HCT116 (cell line): ENCODE measurements around the gene UMODL1. TPM values are rescaled to one million over a fixed set of nuclear protein-coding genes. Genes with fewer than 3 reads are reported as not detected.

Source experiments
- ATAC-seq: fragments of 200-7000 bp; cut with Tn5 transposase; 2 replicates; pipeline ENCODE4 v1.9.1; 2020; ENCODE audit warnings: mild to moderate bottlenecking, moderate library complexity
- BruUV-seq: library from RNA; stranded (reverse); fragments of 400-500 nt; replicated peaks from 2 replicates; lab custom pipeline; 2021; lab: Mats Ljungman, UMichigan
- CTCF ChIA-PET: fragments of 300-600 bp; sonication (Branson Sonifier 250); formaldehyde crosslinking; loops from one replicate; lab custom pipeline; 2021; ENCODE audit warnings: antibody characterized with exemption; lab: Charles Lee
- POLR2A ChIA-PET: fragments of 300-600, 350-600 bp; sonication (Branson Sonifier 250); formaldehyde crosslinking; loops from one replicate; lab custom pipeline; 2021; ENCODE audit warnings: antibody characterized with exemption; lab: Charles Lee
- RAD21 ChIA-PET, 2 experiments: fragments of 300-600 bp; sonication (Branson Sonifier 250); formaldehyde crosslinking; loops; one replicate each; lab custom pipeline; 2023; ENCODE audit warnings: low total read pairs in 2 of 2; ENCODE audit not compliant: uncharacterized antibody in 2 of 2, unreplicated experiment in 2 of 2, low non-redundant PET in 1 of 2; lab: Charles Lee
- DNase-seq: peaks from one replicate; pipeline ENCODE4 v3.0.0-alpha.2; 2010; ENCODE audit warnings: low read depth, low spot score
- H2AFZ ChIP-seq: fragments of 200-600 bp; shearing (Covaris generic), sonication (generic); 2 replicates; pipeline ENCODE4 v1.6.1; 2017; ENCODE audit warnings: low read depth, mixed run types, mixed read lengths, antibody characterized with exemption, low read length; ENCODE audit not compliant: poor library complexity, severe bottlenecking
- H3K27ac ChIP-seq: 2 replicates; pipeline ENCODE4 v1.5.1; 2012; ENCODE audit warnings: low read depth, low read length
- H3K27me3 ChIP-seq: fragments of 200-600 bp; sonication (generic); 2 replicates; pipeline ENCODE4 v1.6.1; 2016; ENCODE audit warnings: mixed run types, low read length, mixed read lengths; ENCODE audit not compliant: insufficient read depth
- H3K36me3 ChIP-seq, 2 experiments: fragments of 200-500 bp in 1 of 2; fragments of 200-600 bp in 1 of 2; sonication (Bioruptor generic) in 1 of 2; sonication (generic) in 1 of 2; 2 replicates each; pipeline versions ENCODE4 v1.5.1 to v1.6.1; 2014 to 2016; ENCODE audit warnings: low read length in 2 of 2, inconsistent platforms in 1 of 2, mixed read lengths in 1 of 2, mixed run types in 1 of 2; ENCODE audit not compliant: insufficient read depth in 2 of 2, control insufficient read depth in 1 of 2
- H3K4me1 ChIP-seq, 2 experiments: fragments of 200-600 bp in 1 of 2; sonication (generic) in 1 of 2; 2 replicates each; pipeline versions ENCODE4 v1.5.1 to v1.6.1; 2012 to 2017; ENCODE audit warnings: low read length in 2 of 2, inconsistent platforms in 1 of 2, mild to moderate bottlenecking in 1 of 2, mixed read lengths in 1 of 2, mixed run types in 1 of 2, moderate library complexity in 1 of 2; ENCODE audit not compliant: insufficient read depth in 2 of 2, control insufficient read depth in 1 of 2
- H3K4me2 ChIP-seq: fragments of 200-600 bp; sonication (generic); 2 replicates; pipeline ENCODE4 v1.6.1; 2017; ENCODE audit warnings: mixed run types, low read length, mixed read lengths
- H3K4me3 ChIP-seq, 2 experiments: fragments of 200-600 bp in 1 of 2; sonication (generic) in 1 of 2; replicated peaks in 1 of 2; 2 replicates each; pipeline ENCODE4 v1.5.1; 2011 to 2016; ENCODE audit warnings: low read length in 2 of 2, control low read depth in 1 of 2, low read depth in 1 of 2, mild to moderate bottlenecking in 1 of 2, mixed read lengths in 1 of 2, mixed run types in 1 of 2
- H3K79me2 ChIP-seq: fragments of 200-600 bp; sonication (generic); 2 replicates; pipeline ENCODE4 v1.6.1; 2017; ENCODE audit warnings: mild to moderate bottlenecking, mixed run types, low read length, moderate library complexity, mixed read lengths; ENCODE audit not compliant: insufficient read depth
- H3K9ac ChIP-seq: fragments of 200-600 bp; sonication (generic); 2 replicates; pipeline ENCODE4 v1.6.1; 2016; ENCODE audit warnings: low read length, mixed read lengths
- H3K9me2 ChIP-seq: fragments of 200-600 bp; sonication (generic), shearing (Covaris generic); 2 replicates; pipeline ENCODE4 v1.6.1; 2017; ENCODE audit warnings: mixed run types, mild to moderate bottlenecking, moderate library complexity; ENCODE audit not compliant: insufficient read depth
- H3K9me3 ChIP-seq, 2 experiments: fragments of 200-500 bp in 1 of 2; fragments of 200-600 bp in 1 of 2; sonication (Bioruptor generic) in 1 of 2; sonication (generic) in 1 of 2; 2 replicates each; pipeline ENCODE4 v1.6.1; 2014 to 2017; ENCODE audit warnings: low read length in 2 of 2, mixed read lengths in 2 of 2, inconsistent platforms in 1 of 2, low read depth in 1 of 2, mild to moderate bottlenecking in 1 of 2, mixed run types in 1 of 2, moderate library complexity in 1 of 2; ENCODE audit not compliant: control insufficient read depth in 1 of 2, insufficient read depth in 1 of 2
- H4K20me1 ChIP-seq: fragments of 200-600 bp; sonication (generic), shearing (Covaris generic); 2 replicates; pipeline ENCODE4 v1.6.1; 2017; ENCODE audit warnings: mixed run types, mild to moderate bottlenecking, moderate library complexity; ENCODE audit not compliant: insufficient read depth
- CBX3 ChIP-seq: IDR thresholded peaks from 2 replicates; pipeline ENCODE4 v1.6.1; 2012; ENCODE audit warnings: low read depth
- CEBPB ChIP-seq: IDR thresholded peaks from 2 replicates; pipeline ENCODE4 v1.6.1; 2012; ENCODE audit warnings: low read depth
- EGR1 ChIP-seq: IDR thresholded peaks from 2 replicates; pipeline ENCODE4 v1.6.1; 2012; ENCODE audit warnings: low read depth
- EZH2 ChIP-seq: fragments of 200-600 bp; sonication (generic); IDR thresholded peaks from 2 replicates; pipeline ENCODE4 v1.6.1; 2017; ENCODE audit warnings: antibody characterized with exemption, mixed run types
- EZH2phosphoT487 ChIP-seq: fragments of 200-600 bp; IDR thresholded peaks from 2 replicates; pipeline ENCODE4 v1.6.1; 2018; ENCODE audit warnings: antibody characterized with exemption, borderline replicate concordance
- FOSL1 ChIP-seq: IDR thresholded peaks from 2 replicates; pipeline ENCODE4 v1.6.1; 2012; ENCODE audit warnings: low read depth
- POLR2A ChIP-seq: IDR thresholded peaks from 2 replicates; pipeline ENCODE4 v1.7.0; 2011; ENCODE audit warnings: borderline replicate concordance; ENCODE audit not compliant: insufficient read depth, insufficient read length; ENCODE audit errors: extremely low read depth
- POLR2AphosphoS5 ChIP-seq: IDR thresholded peaks from 2 replicates; pipeline ENCODE4 v1.6.1; 2011; ENCODE audit warnings: mild to moderate bottlenecking, low read depth, low read length, moderate library complexity
- RAD21 ChIP-seq: IDR thresholded peaks from 2 replicates; pipeline ENCODE4 v1.6.1; 2012; ENCODE audit warnings: low read depth, mild to moderate bottlenecking
- SIN3A ChIP-seq: IDR thresholded peaks from 2 replicates; pipeline ENCODE4 v1.6.1; 2012; ENCODE audit warnings: low read depth
- SP1 ChIP-seq: IDR thresholded peaks from 2 replicates; pipeline ENCODE4 v1.6.1; 2012; ENCODE audit warnings: low read depth
- TCF7L2 ChIP-seq: IDR thresholded peaks from 2 replicates; pipeline ENCODE4 v1.7.0; 2011; ENCODE audit warnings: borderline replicate concordance, inconsistent platforms; ENCODE audit not compliant: insufficient read depth, insufficient read length; ENCODE audit errors: extremely low read depth
- intact Hi-C: fragments of 100-400 bp; cut with micrococcal nuclease; formaldehyde crosslinking; loops from 2 replicates; pipeline ENCODE4 v1.10.0; 2022
- total RNA-seq: library from RNA; stranded (reverse); gene quantifications from one replicate; pipeline ENCODE4 v1.2.1, GENCODE V29; 2021; ENCODE audit not compliant: unreplicated experiment
- TF ChIP-seq, protein P1 (sequence below): IDR thresholded peaks from 2 replicates; pipeline ENCODE4 v1.6.1; 2012
- TF ChIP-seq, protein P2 (sequence below), 3 experiments: fragments of 200-600 bp in 1 of 3; sonication (generic) in 1 of 3; IDR thresholded peaks in 2 of 3; conservative IDR thresholded peaks in 1 of 3; 2 replicates each; pipeline ENCODE4 v1.5.1; 2012 to 2017; ENCODE audit warnings: low read depth in 2 of 3, low read length in 2 of 3, antibody characterized with exemption in 1 of 3, borderline replicate concordance in 1 of 3, control low read depth in 1 of 3, mild to moderate bottlenecking in 1 of 3, mixed read lengths in 1 of 3, mixed run types in 1 of 3, moderate library complexity in 1 of 3; ENCODE audit not compliant: insufficient read depth in 1 of 3
- TF ChIP-seq, protein P3 (sequence below): IDR thresholded peaks from 2 replicates; pipeline ENCODE4 v1.6.1; 2011; ENCODE audit warnings: mild to moderate bottlenecking, low read length, moderate library complexity; ENCODE audit not compliant: insufficient replicate concordance; ENCODE audit errors: extremely low read depth

Gene UMODL1
- total RNA-seq, 1 experiment from 2014 or later: not detected

DNA sequence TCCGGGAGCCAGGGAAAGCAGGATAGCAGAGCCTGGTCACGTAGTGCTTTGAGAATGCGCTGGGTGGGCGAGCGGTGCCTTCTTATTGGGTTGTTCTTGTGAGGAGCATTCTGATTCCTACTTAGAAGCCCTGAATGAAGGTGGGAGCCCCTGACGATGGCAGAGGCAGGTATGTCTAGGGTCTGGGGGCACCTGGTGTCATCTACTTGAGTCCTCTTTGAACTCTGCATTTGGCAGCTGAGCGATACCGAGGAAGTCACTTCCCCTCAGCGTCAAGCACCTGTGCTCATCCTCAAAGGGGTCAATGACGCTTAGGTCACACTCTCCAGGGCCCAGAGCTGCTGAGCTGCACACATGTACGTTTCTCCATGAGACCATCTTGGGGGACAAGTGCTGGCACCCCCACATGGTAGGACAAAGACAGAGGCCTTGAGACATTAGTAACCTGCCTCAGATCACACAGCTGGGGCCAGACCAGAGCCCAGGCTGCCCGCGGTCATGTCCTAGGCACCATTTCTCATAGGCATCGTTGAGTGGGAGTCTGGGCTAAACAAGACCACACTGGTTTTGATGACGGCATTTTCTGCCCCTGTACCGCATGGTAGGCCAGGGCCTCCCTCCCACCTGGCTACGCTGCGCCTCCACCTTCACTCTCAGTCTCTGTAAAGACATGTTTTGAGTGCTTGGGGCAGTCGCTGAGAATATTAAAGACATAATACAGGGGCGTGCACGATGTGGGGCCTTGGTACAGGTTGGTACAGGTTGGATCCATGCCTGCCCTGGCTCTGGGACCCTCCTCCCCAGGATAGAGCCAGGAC, 78.7 kb downstream of the UMODL1 start:
- ATAC-seq: no peak
- H3K27me3 ChIP-seq: no peaks in the 10 kb centered on the region
- no TSS peak for BruUV-seq
- H3K4me1 ChIP-seq: 0 out of 4 replicates have a peak, but pooled peaks cover 2 to 3% of the 10 kb centered on the region in 2 experiments
- no peak overlapping the region for H2AFZ ChIP-seq
- no peak overlapping the region for H3K27ac ChIP-seq
- H3K9me3 ChIP-seq: no peaks in the 10 kb centered on the region
- H3K4me2 ChIP-seq: no peak overlapping the region
- TF ChIP-seq EZH2phosphoT487: no peak
- TF ChIP-seq, protein P1, sequence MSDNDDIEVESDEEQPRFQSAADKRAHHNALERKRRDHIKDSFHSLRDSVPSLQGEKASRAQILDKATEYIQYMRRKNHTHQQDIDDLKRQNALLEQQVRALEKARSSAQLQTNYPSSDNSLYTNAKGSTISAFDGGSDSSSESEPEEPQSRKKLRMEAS: no peak
- TF ChIP-seq CEBPB: no peak
- TF ChIP-seq SIN3A: no peak
- TF ChIP-seq POLR2AphosphoS5: no peak
- no peak for TF ChIP-seq POLR2A
- no peak for TF ChIP-seq FOSL1
- TF ChIP-seq CBX3: no peak
- ChIA-PET POLR2A (no interaction called here), CTCF (no interaction called here), RAD21 (no interaction called here)
- H3K4me3 ChIP-seq: no peak overlapping the region
- no peaks in the 10 kb centered on the region for H3K36me3 ChIP-seq
- H3K9ac ChIP-seq: no peak overlapping the region
- no peaks in the 10 kb centered on the region for H3K9me2 ChIP-seq
- H3K79me2 ChIP-seq: no peaks in the 10 kb centered on the region
- intact Hi-C loops: loop anchor here (10.0 kb wide), 1 partner anchor 385 kb away; no protein-coding TSS in a partner anchor
- H4K20me1 ChIP-seq: no peaks in the 10 kb centered on the region
- DNase-seq: no peak

DNA sequence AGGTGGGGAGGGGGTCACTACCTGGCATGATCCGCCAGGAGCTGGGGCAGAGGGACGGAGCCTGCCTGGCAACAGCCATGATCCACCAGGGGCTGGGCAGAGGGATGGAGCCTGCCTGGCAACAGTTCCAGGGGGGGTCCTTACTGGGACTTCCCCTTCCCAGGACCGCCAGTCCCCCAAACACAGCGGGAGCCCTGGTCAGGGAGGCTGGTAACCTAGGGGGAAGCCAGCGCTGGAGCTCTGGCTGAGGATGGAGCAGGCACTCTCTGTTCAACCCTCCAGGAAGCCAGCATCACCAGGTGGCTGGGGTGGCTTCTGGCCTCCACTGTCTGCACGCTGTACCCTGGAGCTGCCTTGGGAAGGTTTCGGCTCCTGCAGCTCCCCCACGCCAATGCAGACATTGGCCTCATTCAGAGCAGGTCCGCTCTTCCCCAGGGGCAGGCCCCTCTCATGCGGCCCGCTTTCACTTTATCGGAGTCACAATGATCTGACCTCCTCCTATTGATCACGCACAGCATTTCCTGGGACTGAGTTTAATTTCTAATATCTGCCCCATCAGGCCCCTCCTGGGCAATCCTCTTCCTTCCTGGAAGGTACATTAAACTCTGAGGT, 79.5 kb downstream of the UMODL1 start:
- RAD21 ChIA-PET: no interaction called here
- no peak for TF ChIP-seq FOSL1
- TF ChIP-seq EZH2: no peak
- no peak for TF ChIP-seq RAD21
- no peak for TF ChIP-seq CBX3
- TF ChIP-seq TCF7L2: no peak
- TF ChIP-seq EGR1: no peak
- TF ChIP-seq SP1: no peak
- TF ChIP-seq, protein P2, sequence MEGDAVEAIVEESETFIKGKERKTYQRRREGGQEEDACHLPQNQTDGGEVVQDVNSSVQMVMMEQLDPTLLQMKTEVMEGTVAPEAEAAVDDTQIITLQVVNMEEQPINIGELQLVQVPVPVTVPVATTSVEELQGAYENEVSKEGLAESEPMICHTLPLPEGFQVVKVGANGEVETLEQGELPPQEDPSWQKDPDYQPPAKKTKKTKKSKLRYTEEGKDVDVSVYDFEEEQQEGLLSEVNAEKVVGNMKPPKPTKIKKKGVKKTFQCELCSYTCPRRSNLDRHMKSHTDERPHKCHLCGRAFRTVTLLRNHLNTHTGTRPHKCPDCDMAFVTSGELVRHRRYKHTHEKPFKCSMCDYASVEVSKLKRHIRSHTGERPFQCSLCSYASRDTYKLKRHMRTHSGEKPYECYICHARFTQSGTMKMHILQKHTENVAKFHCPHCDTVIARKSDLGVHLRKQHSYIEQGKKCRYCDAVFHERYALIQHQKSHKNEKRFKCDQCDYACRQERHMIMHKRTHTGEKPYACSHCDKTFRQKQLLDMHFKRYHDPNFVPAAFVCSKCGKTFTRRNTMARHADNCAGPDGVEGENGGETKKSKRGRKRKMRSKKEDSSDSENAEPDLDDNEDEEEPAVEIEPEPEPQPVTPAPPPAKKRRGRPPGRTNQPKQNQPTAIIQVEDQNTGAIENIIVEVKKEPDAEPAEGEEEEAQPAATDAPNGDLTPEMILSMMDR (IDR thresholded peaks at IDR 0.05 in 2 of 3, conservative IDR thresholded peaks at IDR 0.05 in 1 of 3; ENCODE audit: borderline replicate concordance in 1 of 3, insufficient read depth in 1 of 3, low read depth in 2 of 3, low read length in 2 of 3): no peak
- TF ChIP-seq, protein P3, sequence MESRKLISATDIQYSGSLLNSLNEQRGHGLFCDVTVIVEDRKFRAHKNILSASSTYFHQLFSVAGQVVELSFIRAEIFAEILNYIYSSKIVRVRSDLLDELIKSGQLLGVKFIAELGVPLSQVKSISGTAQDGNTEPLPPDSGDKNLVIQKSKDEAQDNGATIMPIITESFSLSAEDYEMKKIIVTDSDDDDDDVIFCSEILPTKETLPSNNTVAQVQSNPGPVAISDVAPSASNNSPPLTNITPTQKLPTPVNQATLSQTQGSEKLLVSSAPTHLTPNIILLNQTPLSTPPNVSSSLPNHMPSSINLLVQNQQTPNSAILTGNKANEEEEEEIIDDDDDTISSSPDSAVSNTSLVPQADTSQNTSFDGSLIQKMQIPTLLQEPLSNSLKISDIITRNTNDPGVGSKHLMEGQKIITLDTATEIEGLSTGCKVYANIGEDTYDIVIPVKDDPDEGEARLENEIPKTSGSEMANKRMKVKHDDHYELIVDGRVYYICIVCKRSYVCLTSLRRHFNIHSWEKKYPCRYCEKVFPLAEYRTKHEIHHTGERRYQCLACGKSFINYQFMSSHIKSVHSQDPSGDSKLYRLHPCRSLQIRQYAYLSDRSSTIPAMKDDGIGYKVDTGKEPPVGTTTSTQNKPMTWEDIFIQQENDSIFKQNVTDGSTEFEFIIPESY: no peak
- Histone ChIP-seq H3K4me1 (no peaks in the 10 kb centered on the region), H2AFZ (no peak overlapping the region), H3K79me2 (no peaks in the 10 kb centered on the region), H3K36me3 (no peaks in the 10 kb centered on the region), H3K4me3 (no peak overlapping the region), H3K9me2 (no peaks in the 10 kb centered on the region), H3K9me3 (no peaks in the 10 kb centered on the region), H4K20me1 (no peaks in the 10 kb centered on the region), H3K27me3 (no peaks in the 10 kb centered on the region), H3K27ac (no peak overlapping the region), H3K9ac (no peak overlapping the region), H3K4me2 (no peak overlapping the region)
- POLR2A ChIA-PET: no interaction called here
- BruUV-seq: no TSS peak
- CTCF ChIA-PET: no interaction called here
- ATAC-seq (no peak), DNase-seq (no peak)
- intact Hi-C loops: loop anchor here (10.0 kb wide), 1 partner anchor 384 kb away; no protein-coding TSS in a partner anchor
